ENCODE data around the gene ATP5MC3. TPM values are rescaled to one million over a fixed set of nuclear protein-coding genes. Genes with fewer than 3 reads are reported as not detected.
A peak's percentile ranks its signal among the peaks of the same experiment; 100 is the strongest.

ATP5MC3 gene
- total and polyA plus RNA-seq, 10 of the 15 experiments (the other 5 are each of a cell fraction or from before 2014, with no cell fraction given) = 308 to 1,196 (median 550) TPM

DNA sequence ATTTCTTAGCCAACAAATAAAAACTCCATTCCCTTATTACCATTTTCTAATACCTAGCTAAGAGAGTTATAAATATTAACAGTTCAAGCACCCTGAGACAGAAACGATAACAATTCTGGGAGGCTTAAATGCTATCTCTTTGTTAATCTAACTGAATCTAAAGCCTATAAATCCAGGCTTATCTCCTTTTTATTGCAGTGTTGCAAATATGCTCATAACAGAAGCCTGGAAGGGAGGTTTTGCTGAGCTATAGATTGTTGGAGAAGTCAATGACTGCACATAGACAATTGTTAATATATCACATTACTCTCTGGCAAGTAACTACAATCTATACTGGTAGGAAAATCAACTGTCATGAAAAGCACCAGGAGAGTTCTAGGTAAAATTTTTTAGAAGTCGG, 43.7 kb downstream of the ATP5MC3 start:
- Histone ChIP-seq H3K79me2 (ENCODE audit: control insufficient read depth, insufficient read depth, low read length) (peaks cover 43% of the 10 kb centered on the region), H3K9me3 (replicated peaks; ENCODE audit: control insufficient read depth, insufficient read depth, low read length) (no peaks in the 10 kb centered on the region), H3K4me1 (ENCODE audit: control insufficient read depth, insufficient read depth, low read length) (peaks cover 17% of the 10 kb centered on the region), H3K9ac (ENCODE audit: control insufficient read depth, insufficient read depth, low read length) (no peak overlapping the region), H3K27me3 (replicated peaks in 1 of 2; ENCODE audit: control insufficient read depth in 2 of 2, insufficient read depth in 2 of 2, low read length in 1 of 2) (no peaks in the 10 kb centered on the region), H3K4me3 (no peak overlapping the region), H3K4me2 (ENCODE audit: control insufficient read depth, insufficient read depth) (no peak overlapping the region), H2AFZ (ENCODE audit: control insufficient read depth, low read depth, low read length) (no peak overlapping the region), H4K20me1 (ENCODE audit: control insufficient read depth, insufficient read depth) (no peaks in the 10 kb centered on the region), H3K27ac (ENCODE audit: control insufficient read depth, insufficient read depth) (no peak overlapping the region), H3K36me3 (ENCODE audit: control insufficient read depth in 2 of 2, insufficient read depth in 2 of 2, low read length in 1 of 2) (peaks cover 0 to 5% of the 10 kb centered on the region in 2 experiments; a peak in 2 of 4 replicates)
- intact Hi-C loops (cut with micrococcal nuclease; ENCODE audit: unreplicated experiment) (no loop called here), in situ Hi-C loops (cut with MboI) (no loop called here)
- CTCF ChIA-PET = interaction anchor here (0.8 to 4.1 kb wide), 6 partner anchors 13 to 552 kb away, joined by 3 to 20 read pairs (median 4); no protein-coding TSS in a partner anchor
- BruUV-seq (replicated peaks) = no TSS peak
- POLR2A ChIA-PET = interaction anchor here (1.5 kb wide), 1 partner anchor 23 kb away, joined by 3 read pairs; no protein-coding TSS in a partner anchor
- no peak for DNase-seq (ENCODE audit: low read depth, low spot score)
- RAD21 ChIA-PET (ENCODE audit: unreplicated experiment) = interaction anchor here (1.0 to 2.1 kb wide), 3 partner anchors 29 to 42 kb away, joined by 3 to 7 read pairs (median 5); no protein-coding TSS in a partner anchor
- SMC1A ChIA-PET (ENCODE audit: uncharacterized antibody, unreplicated experiment) = interaction anchor here (0.9 to 4.0 kb wide), 13 partner anchors 10 to 45 kb away, joined by 3 to 33 read pairs (median 5); no protein-coding TSS in a partner anchor
- WGBS (ENCODE audit: insufficient coverage, insufficient replicate concordance, low lambda C conversion rate, missing lambda C conversion rate) = 95% methylated on average over 2 of the region's 2 CpGs
- no peak for FAIRE-seq
- no peak for ATAC-seq
- TF ChIP-seq RBBP5 (conservative IDR thresholded peaks at IDR 0.05) (no peak), CEBPB (IDR thresholded peaks at IDR 0.05; ENCODE audit: borderline replicate concordance in 1 of 2, low read depth in 2 of 2, low read length in 2 of 2) (no peak), RB1 (IDR thresholded peaks at IDR 0.05; ENCODE audit: borderline replicate concordance) (no peak), BACH1 (IDR thresholded peaks at IDR 0.05; ENCODE audit: borderline replicate concordance) (no peak)

DNA sequence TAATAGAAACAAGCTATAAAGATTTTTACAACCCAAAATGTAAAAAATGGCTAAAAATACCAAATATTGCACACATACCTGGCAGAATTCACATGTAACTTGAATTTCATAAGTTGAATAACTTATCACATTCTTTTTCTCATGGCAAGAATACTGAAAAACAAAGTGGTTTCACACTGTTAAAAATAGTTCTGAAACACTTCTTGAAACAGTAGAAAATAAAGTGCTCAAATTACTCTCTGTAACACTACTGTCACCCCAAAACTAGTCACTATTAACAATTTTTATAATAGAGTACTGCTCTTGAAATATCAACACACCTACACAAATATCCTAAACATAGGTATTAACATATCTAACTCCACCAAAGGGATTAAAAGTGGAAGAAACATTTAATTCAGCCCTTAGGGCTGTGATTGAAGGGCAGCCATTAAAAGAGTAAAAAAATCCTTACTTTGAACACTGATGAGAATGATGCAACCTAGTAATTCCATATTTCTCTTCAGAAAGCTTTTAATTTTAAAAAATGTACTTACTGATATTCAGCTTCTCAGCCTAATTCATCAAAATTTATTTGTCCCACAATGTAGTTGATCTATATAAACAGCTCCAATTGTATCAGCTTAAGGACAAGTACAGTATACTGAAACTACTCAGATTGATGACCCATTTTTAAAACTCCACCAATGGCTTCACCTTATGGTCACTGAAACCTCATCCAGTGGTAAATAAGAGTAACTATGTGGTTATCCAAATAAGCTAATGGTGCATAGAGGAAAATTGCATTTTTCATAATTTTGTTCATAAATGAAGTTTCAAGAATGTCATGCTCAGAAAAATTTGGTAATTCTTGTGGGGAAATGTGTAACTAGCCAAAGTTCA, 44.9 kb downstream of the ATP5MC3 start:
- H3K9me3 ChIP-seq (replicated peaks; ENCODE audit: control insufficient read depth, insufficient read depth, low read length) = no peaks in the 10 kb centered on the region
- H3K27ac ChIP-seq (ENCODE audit: control insufficient read depth, insufficient read depth) = peak overlapping the region; percentile 49; the same call in 1 of the 2 replicates
- ChIA-PET CTCF (interaction anchor here (0.6 to 4.1 kb wide), 9 partner anchors 9 to 449 kb away, joined by 3 to 20 read pairs (median 5); no protein-coding TSS in a partner anchor), SMC1A (ENCODE audit: uncharacterized antibody, unreplicated experiment) (interaction anchor here (0.7 to 4.0 kb wide), 12 partner anchors 8 to 43 kb away, joined by 3 to 33 read pairs (median 4); partner anchors contain the start of gene ATF2), POLR2A (interaction anchor here (0.6 to 1.0 kb wide), 2 partner anchors 12 to 753 kb away, joined by 3 to 7 read pairs; no protein-coding TSS in a partner anchor), RAD21 (ENCODE audit: unreplicated experiment) (interaction anchor here (0.7 to 2.1 kb wide), 5 partner anchors 30 to 1319 kb away, joined by 3 to 7 read pairs (median 4); no protein-coding TSS in a partner anchor)
- H3K4me1 ChIP-seq (ENCODE audit: control insufficient read depth, insufficient read depth, low read length) = peaks cover 17% of the 10 kb centered on the region
- no peaks in the 10 kb centered on the region for H3K27me3 ChIP-seq (replicated peaks in 1 of 2; ENCODE audit: control insufficient read depth in 2 of 2, insufficient read depth in 2 of 2, low read length in 1 of 2)
- H2AFZ ChIP-seq (ENCODE audit: control insufficient read depth, low read depth, low read length) = no peak overlapping the region
- FAIRE-seq (peak; percentile 86), DNase-seq (ENCODE audit: low read depth, low spot score) (no peak), ATAC-seq (peak; percentile 89)
- H4K20me1 ChIP-seq (ENCODE audit: control insufficient read depth, insufficient read depth) = no peaks in the 10 kb centered on the region
- intact Hi-C loops (cut with micrococcal nuclease; ENCODE audit: unreplicated experiment) (no loop called here), in situ Hi-C loops (cut with MboI) (no loop called here)
- H3K36me3 ChIP-seq (ENCODE audit: control insufficient read depth in 2 of 2, insufficient read depth in 2 of 2, low read length in 1 of 2) = peaks cover 0 to 7% of the 10 kb centered on the region in 2 experiments; a peak in 2 of 4 replicates
- peak overlapping the region; percentile 73 for H3K4me2 ChIP-seq (ENCODE audit: control insufficient read depth, insufficient read depth)
- no TSS peak for BruUV-seq (replicated peaks)
- H3K79me2 ChIP-seq (ENCODE audit: control insufficient read depth, insufficient read depth, low read length) = peaks cover 37% of the 10 kb centered on the region
- peak overlapping the region; percentile 25 for H3K4me3 ChIP-seq
- H3K9ac ChIP-seq (ENCODE audit: control insufficient read depth, insufficient read depth, low read length) = no peak overlapping the region
- no peak for TF ChIP-seq SMARCA5 (IDR thresholded peaks at IDR 0.05)
- TF ChIP-seq EED (IDR thresholded peaks at IDR 0.05; ENCODE audit: low read depth) = no peak
- TF ChIP-seq EGR1 (IDR thresholded peaks at IDR 0.05; ENCODE audit: borderline replicate concordance in 1 of 2, low read depth in 2 of 2, low read length in 2 of 2) = no peak
- no peak for TF ChIP-seq NBN (IDR thresholded peaks at IDR 0.05)
- TF ChIP-seq ZNF274 (IDR thresholded peaks at IDR 0.05; ENCODE audit: insufficient read depth, insufficient read length) = no peak
- TF ChIP-seq, protein P1, sequence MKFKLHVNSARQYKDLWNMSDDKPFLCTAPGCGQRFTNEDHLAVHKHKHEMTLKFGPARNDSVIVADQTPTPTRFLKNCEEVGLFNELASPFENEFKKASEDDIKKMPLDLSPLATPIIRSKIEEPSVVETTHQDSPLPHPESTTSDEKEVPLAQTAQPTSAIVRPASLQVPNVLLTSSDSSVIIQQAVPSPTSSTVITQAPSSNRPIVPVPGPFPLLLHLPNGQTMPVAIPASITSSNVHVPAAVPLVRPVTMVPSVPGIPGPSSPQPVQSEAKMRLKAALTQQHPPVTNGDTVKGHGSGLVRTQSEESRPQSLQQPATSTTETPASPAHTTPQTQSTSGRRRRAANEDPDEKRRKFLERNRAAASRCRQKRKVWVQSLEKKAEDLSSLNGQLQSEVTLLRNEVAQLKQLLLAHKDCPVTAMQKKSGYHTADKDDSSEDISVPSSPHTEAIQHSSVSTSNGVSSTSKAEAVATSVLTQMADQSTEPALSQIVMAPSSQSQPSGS (IDR thresholded peaks at IDR 0.05; ENCODE audit: low read length) = peak; percentile 18; the same call in 1 of the 2 replicates
- no peak for TF ChIP-seq SUPT20H (IDR thresholded peaks at IDR 0.05; ENCODE audit: borderline replicate concordance, control insufficient read depth, low read depth, low read length)
